D721Med (cell line): Measurements from ENCODE around the gene DNAJC18.
"Not testable (repeated sequence)": the region's sequence is repeated elsewhere in the genome, so short reads cannot be mapped to it uniquely, and the experiment has no call there.

Experiments
- DNase-seq: peaks from one replicate; pipeline ENCODE4 v3.0.0; 2011; ENCODE audit warnings: low spot score; ENCODE audit not compliant: insufficient read length
- FAIRE-seq: peaks from 2 replicates; lab custom pipeline; 2011; peaks lifted over from hg19 to GRCh38; lab: Jason Lieb, UNC
- CTCF ChIP-seq: IDR thresholded peaks from 2 replicates; pipeline ENCODE4 v1.5.1; 2012; ENCODE audit warnings: mild to moderate bottlenecking, control low read depth; ENCODE audit not compliant: insufficient read depth; ENCODE audit errors: missing control alignments

DNAJC18 gene

GRCh38 chr5:139388198-139388821 is 51.0 kb downstream of the DNAJC18 start:
- FAIRE-seq (no peak), DNase-seq (peak; percentile 18)
- TF ChIP-seq CTCF: no peak

GRCh38 chr5:139387611-139388197 is 51.6 kb downstream of the DNAJC18 start:
- TF ChIP-seq CTCF: no peak
- no peak for FAIRE-seq
- peak; percentile 10 for DNase-seq

GRCh38 chr5:139386956-139387355 is 52.4 kb downstream of the DNAJC18 start:
- not testable (repeated sequence) for DNase-seq, FAIRE-seq

GRCh38 chr5:139386050-139386438 is 53.3 kb downstream of the DNAJC18 start:
- peak; percentile 2 for DNase-seq
- TF ChIP-seq CTCF: no peak
- FAIRE-seq: no peak

- TF ChIP-seq CTCF: no peak
- FAIRE-seq (no peak), DNase-seq (no peak)
These were observed 54.0 kb downstream of the DNAJC18 start for GRCh38 chr5:139385061-139386049.

- FAIRE-seq: no peak
- no peak for TF ChIP-seq CTCF
- DNase-seq: no peak
These were observed 54.7 kb downstream of the DNAJC18 start for GRCh38 chr5:139384591-139385051.

GRCh38 chr5:139383993-139384590 is 55.2 kb downstream of the DNAJC18 start:
- FAIRE-seq (no peak), DNase-seq (peak; percentile 8)
- TF ChIP-seq CTCF: no peak
